Stimulated activated CD4-positive, alpha-beta T cell treated with anti-CD3 and anti-CD28 coated beads, Interleukin-4, amount 100 ng/mL, for 24 hours (primary cell): ENCODE results near the gene CASQ1.

Experiments used
- DNase-seq: peaks from one replicate; pipeline ENCODE4 v3.0.0-alpha.2; 2020

Gene CASQ1

DNA sequence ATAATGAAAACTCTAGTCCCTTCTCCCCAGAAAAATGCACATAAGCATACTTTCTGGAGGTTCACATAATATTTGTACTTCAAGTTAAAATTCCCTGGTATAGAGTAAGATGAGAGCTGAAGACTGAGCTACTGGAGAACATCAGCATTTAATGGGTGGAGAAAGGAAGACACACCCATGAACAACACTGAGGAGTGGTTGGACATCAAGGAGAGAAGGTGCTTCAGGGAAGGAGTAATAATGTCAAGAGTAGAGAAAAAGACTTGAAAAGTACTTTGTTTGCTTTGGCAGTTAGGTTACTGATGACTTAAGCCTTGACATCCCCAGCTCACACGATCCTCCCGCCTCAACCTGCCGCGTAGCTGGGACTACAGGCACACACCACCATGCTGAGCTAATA, 36.7 kb downstream of the CASQ1 start:
- no peak for DNase-seq

DNA sequence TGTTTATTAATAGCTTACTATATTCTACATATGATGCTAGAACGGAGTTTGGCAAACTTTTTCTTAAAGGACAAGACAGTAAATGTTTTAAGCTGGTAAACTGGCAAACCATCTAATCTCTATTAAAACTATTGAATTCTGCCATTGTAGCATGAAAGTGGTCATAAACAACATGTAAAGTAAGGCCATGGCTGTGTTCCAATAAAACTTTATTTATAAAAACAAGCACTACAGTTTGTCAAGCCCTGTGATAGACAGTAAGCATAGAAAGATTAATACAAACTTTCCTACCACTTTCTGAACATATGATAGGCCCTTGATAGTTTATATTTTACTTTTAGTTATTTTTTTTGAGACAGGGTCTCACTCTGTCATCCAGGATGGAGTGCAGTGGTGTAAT, 37.2 kb downstream of the CASQ1 start:
- DNase-seq: no peak

DNA sequence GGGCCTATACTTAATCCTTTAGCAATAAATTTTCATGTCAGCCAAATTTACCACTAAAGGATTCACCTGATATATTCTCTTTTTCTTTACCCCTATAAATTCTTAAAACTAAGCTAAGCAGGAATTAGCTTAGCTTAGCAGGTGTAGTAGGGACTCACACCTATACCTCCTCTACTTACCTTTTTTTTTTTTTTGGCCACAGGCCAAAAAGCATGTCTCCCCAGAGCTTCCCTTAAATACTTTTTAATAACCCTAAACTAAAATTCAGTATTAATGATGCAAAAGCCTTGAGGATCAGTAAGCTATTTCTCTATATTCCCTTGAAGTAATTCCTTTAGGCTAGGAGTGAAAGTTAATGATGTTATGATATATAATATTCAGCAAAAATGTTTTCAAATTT, 38.1 kb downstream of the CASQ1 start:
- DNase-seq: no peak

DNA sequence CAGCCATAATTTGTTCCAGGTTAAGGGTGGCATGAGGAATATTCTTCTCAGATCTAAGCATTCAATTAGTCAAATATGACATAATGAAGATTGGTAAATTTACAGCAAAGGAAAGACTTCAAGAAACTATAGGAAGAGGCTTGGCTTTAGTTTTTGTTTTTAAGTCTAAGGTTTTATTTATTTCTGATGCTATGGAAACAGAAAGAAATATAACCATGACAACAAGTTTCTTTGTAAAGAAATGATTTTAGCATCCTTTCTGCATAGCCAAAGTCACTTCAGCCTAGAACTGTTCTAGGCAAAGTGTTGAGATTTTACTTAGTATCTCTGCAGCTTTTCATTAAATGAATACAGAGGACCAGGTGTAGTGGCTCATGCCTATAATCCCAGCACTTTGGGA, 42.5 kb downstream of the CASQ1 start:
- DNase-seq: no peak

DNA sequence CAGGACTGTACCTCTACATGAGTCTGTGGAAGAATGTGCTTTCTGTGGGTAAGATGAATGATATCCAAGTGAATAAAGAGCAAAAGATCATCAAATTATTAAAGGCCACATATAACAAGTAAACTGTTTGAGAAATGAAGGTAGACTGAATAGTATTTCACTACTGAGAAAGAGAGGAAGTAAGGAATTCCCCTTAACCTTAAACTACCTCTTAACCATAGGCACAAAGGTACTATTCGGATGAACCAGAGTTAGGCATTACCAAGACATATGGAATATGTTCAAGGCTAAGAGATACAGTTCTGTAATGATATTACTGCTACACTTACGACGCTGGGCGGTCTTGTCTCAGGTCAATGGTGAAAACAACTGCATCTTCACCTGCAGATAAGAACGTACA, 46.4 kb downstream of the CASQ1 start:
- DNase-seq: no peak

DNA sequence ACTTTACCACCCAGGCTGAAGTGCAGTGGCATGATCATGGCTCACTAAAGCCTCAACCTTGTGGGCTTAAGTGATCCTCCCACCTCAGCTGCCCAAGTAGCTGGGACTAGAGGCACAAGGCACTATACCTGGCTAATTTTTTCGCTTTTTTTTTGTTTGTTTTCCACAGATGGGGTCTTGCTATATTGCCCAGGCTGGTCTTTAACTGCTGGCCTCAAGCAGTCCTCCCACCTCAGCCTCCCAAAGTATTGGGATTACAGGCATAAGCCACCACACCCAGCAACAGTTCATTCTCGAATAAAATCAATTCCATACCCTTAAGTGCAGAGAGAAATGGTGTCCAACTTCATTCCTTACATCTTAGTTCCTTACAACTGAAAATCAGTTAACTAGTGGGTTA, 47.2 kb downstream of the CASQ1 start:
- DNase-seq: no peak

DNA sequence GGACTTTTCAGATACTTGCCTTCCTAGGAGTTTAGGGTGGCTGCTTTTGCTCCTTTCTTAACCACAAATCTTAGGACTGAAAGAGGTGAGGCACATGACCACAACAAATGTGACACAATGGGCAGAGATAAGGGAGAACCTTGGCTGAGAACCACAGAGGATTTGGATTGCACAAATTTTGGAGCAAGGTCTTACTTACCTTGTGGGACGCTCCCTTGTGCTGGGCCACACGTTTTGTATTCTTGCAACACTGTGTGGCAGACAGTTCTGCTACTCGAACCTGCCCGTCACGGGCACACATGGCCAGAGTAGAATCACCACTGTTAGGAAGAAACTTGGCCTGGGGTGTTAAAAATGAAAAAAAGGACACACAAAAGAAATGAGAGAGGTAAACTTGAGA, 48.0 kb downstream of the CASQ1 start:
- DNase-seq: no peak

DNA sequence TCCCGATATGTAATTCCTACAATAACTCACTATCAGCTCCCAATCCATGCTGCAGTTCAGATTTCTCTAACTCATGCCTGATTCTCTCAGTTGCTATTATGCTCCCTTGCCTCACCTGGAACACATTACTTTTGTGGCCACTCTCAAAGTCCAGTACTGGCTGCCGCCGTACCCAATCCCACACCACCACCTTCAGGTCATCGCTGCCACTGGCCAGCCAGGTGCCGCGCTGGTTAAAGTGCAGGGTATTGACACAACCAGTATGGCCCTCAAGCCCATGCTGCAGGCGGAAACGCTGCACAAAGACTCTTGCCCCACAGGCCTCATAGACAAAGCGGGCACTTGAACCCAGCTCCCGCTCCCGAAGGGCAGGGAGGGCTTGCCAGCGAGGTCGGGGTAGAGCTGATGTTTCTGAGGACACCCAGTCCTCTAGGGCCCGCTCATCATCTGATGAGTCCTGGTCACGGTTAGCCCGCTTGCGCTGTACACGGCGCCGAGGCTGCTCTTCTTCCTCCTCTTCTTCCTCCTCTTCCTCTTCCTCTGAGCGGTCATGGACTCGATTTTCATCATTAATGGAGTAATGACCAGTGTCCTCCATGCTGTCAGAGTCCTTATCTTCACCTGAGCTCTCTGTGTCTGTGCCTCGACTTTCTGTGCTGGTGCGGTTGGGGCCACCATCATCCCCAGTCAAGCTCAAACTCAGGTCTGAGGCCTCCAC, 49.4 kb downstream of the CASQ1 start:
- DNase-seq: no peak

DNA sequence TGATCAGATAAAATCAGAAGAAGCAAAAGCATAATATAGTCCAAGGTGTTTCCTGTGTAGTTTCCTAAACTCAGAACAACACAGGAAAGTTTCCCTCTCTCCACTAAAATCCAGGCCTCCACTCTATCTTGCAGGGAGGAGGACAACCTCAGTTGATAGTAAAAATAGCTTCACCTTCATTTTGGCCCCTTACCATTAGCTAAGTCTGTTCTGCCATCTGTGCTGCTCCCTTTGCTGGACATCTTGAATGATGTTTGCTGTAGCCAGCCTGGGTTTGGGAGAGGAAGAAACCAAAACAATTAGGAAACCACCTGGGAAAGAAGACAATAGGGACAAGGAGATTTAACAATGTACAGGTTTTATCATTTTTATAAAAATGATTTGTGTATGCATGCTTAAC, 53.4 kb downstream of the CASQ1 start:
- no peak for DNase-seq

DNA sequence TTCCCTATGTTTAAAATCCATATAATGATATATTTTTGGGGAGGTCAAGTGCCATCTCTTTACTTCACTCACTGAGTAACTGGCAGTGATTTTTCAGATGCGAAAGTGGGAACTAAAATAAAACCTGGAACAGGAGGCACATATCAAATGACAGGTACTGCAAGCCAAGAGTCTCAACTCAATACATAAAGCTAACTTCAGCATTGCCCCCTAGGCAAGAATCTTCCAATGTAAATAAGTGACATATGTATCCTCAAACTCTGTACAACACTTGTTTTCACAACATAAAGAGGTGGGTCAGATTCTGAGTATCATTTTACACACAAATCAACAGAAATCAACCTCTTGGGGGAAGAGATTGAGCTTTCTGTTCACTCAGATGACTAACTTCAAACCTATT, 53.8 kb downstream of the CASQ1 start:
- no peak for DNase-seq

DNA sequence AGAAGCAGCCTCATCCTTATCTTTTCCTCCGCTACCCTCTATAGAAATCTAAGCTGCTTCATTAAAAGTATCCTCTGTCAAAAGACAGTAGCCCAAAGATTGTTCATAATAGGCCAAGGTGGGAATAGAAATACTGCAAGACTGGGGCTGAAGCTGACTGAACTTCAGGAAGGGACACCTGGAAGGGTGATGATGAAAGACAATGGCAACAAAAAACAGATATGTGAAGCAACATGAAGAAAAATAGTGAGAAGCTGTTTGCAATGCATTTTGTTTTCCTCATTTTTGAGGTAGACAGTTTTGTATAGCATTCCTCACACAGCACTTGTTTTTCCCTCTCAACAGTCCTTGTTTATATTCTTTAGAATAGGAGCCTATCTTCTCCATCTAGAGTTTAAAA, 55.1 kb downstream of the CASQ1 start:
- DNase-seq: no peak

DNA sequence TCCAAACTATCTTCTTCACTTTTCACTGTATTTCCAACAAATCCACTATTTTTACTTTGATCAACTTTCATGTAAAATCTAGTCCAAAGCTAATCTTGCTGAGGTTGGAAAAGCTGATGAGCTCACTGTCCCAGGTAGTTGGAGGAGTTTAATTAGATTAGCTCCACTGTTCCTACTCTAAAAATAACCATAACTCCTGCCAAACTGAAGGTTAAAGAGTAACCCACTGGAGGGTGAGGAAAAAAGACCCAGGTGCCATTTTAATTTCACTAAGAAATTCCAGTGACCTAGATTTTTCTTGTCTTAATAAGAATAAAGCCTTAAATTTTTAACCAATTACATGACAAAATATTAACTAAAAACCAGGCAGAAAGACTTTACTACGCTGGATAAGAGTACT, 56.7 kb downstream of the CASQ1 start:
- DNase-seq: no peak

DNA sequence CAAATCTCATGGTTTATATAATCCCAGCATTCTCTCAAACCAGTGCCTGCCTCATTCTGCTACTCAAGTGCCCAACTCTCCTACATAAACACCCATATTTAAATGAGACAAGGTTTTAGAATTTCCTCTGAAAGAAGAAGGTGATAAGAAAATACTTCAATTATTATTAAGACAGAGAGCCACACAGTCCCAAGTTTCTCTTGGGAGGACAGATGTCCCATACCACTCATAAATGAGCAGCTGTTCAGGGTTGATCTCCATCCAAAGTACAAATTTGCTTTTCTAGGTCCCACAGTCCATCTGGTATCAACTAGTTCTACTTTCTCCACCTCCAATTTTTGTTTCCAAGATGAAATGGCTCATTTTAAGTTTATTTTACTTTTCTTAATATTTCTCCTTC, 60.6 kb downstream of the CASQ1 start:
- no peak for DNase-seq
